Heart left ventricle (tissue), 16 donors: ENCODE data around the gene KANSL1. TPM values are rescaled to one million over a fixed set of nuclear protein-coding genes. Genes with fewer than 3 reads are reported as not detected.

Experiments
- ATAC-seq, 4 donors: fragments of 200-7000 bp; cut with Tn5 transposase; one replicate each; pipeline ENCODE4 v1.9.1; 2020 to 2022; ENCODE audit warnings: moderate library complexity in 4 of 4, mild to moderate bottlenecking in 3 of 4, moderate number of reproducible peaks in 1 of 4
- DNase-seq, 5 donors: peaks; one replicate each; pipeline ENCODE4 v3.0.0-alpha.2; 2020
- H3K27ac ChIP-seq, 12 donors: fragments of 200-600 bp; sonication (generic) in 4 of 12; one replicate each; pipeline versions ENCODE4 v1.5.0 to v1.8.0; 2016 to 2022; ENCODE audit warnings: mild to moderate bottlenecking in 2 of 12
- H3K27me3 ChIP-seq, 9 donors: fragments of 200-600 bp; sonication (generic) in 2 of 9; one replicate each; pipeline versions ENCODE4 v1.5.1 to v1.8.0; 2016 to 2022; ENCODE audit warnings: mild to moderate bottlenecking in 3 of 9
- H3K36me3 ChIP-seq, 9 donors: fragments of 200-600 bp; sonication (generic) in 2 of 9; one replicate each; pipeline versions ENCODE4 v1.5.0 to v1.8.0; 2018 to 2022; ENCODE audit warnings: mild to moderate bottlenecking in 2 of 9
- H3K4me1 ChIP-seq, 12 donors: fragments of 200-600 bp; sonication (generic) in 4 of 12; one replicate each; pipeline versions ENCODE4 v1.5.0 to v1.8.0; 2016 to 2022; ENCODE audit warnings: mild to moderate bottlenecking in 3 of 12
- H3K4me3 ChIP-seq, 12 donors: fragments of 200-600 bp; sonication (generic) in 4 of 12; one replicate each; pipeline versions ENCODE4 v1.5.0 to v1.8.0; 2017 to 2022; ENCODE audit warnings: mild to moderate bottlenecking in 9 of 12, moderate library complexity in 4 of 12
- H3K9me3 ChIP-seq, 12 donors: fragments of 200-600 bp; sonication (generic) in 4 of 12; one replicate each; pipeline versions ENCODE4 v1.5.0 to v1.8.0; 2016 to 2022; ENCODE audit warnings: mild to moderate bottlenecking in 1 of 12
- POLR2A ChIP-seq, 2 donors: fragments of 450-650 bp; IDR thresholded peaks; one replicate each; pipeline ENCODE4 v1.6.1; 2017; ENCODE audit warnings: antibody characterized with exemption in 2 of 2, mild to moderate bottlenecking in 2 of 2, moderate library complexity in 2 of 2
- WGBS, 4 donors: extraction: QIAGEN DNeasy Blood & Tissue Kit in 2 of 4; methylation state at CpG; one replicate each; pipeline versions ENCODE4 v1.1.5 to v1.1.7; 2013 to 2018; 5-methylcytosine and 5-hydroxymethylcytosine counted together
- intact Hi-C, 10 donors: fragments of 100-400 bp; cut with DNase I; formaldehyde crosslinking; loops; one replicate each; pipeline versions ENCODE4 v1.11.1 to v1.14.2; 2022
- polyA plus RNA-seq, 2 donors: library from polyadenylated mRNA; stranded (reverse); fragments of 200-250 nt; gene quantifications; one replicate each; pipeline ENCODE4 v1.2.3, GENCODE V29; 2013
- total RNA-seq, 9 donors: library from RNA; depleted of rRNA in 2 of 9; stranded (reverse); fragments of >200 nt in 2 of 9; fragmentation: NEBNext Ultra II Directional in 3 of 9; extraction: Animal tissue kit (Norgen Biotek cat#: 25700) in 3 of 9; gene quantifications; one replicate each; pipeline versions ENCODE4 v1.1.0 to v1.2.4, GENCODE V29; 2016 to 2023
- TF ChIP-seq, protein P1 (sequence below), 12 donors: fragments of 200-600 bp; sonication (generic) in 4 of 12; IDR thresholded peaks; one replicate each; pipeline versions ENCODE4 v1.5.0 to v1.8.0; 2018 to 2022; ENCODE audit warnings: antibody characterized with exemption in 12 of 12, mild to moderate bottlenecking in 5 of 12
- donor health status: ischemic (EF 13 %, LVEDD 7.1; RV severe dilation, severe dysfunction).
- donor health status: healthy with polysubstance abuse.
- donor health status: DM: no; HTN: yes; CAD: no.
- donor health status: DM: no; HTN: no; CAD: no.
- donor health status: ischemic (EF 25% LVEDD 6.9; RV normal size, moderate dysfunction).
- donor health status: ischemic (EF 25% LVEDD 5.7; RV mildly dilated, moderate dysfunction).
- donor health status: healthy.
- donor health status: DM: yes; HTN: yes; CAD: no.
- donor health status: ischemic (EF 35%, LVEDD 5.7; RV mildly dilated, moderate dysfunction).
- donor health status: nonischemic (EF 11% LVEDD 7.7; RV severe dilation, severe dysfunction).
- donor health status: DM: yes; HTN: yes; CAD: no.
- donor health status: PGD.
- donor health status: ischemic (EF 29% LVEDD 5.4; RV normal size, mild dysfunction).
- donor health status: nonischemic (EF 23%, LVEDD 6.1; RV moderate dilation, normal function).

The KANSL1 gene
- total and polyA plus RNA-seq, 11 donors, result 13.7 to 57.2 (median 28.9) TPM

DNA sequence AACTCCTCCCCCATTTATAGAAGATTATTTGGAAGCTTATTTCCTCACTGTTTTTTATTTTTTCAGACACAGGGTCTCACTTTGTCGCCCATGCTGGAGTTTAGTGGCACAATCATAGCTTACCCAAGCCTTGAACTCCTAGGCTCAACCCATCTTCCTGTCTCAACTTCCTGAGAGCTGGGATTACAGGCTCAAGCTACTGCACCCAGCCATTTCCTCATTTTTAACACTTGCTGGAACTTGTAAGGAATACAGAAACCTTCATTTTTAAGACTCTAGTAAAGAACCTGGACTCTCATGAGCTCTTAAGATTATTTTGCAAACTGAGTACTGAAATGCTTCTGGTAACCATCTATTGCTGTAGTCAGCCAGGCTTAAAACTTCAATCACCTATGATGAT lies 29.9 kb downstream of the KANSL1 start:
- H3K4me3 ChIP-seq, result no peak overlapping the region
- peak in 1 of 4 donors; percentile 55 for ATAC-seq
- H3K9me3 ChIP-seq, result no peaks in the 10 kb centered on the region
- peaks cover 7 to 98% (median 83%) of the 10 kb centered on the region in 12 donors for H3K4me1 ChIP-seq
- 68 to 74% (median 70%) methylated on average over 1 of the region's 1 CpG for WGBS, 4 donors
- TF ChIP-seq POLR2A (IDR thresholded peaks at IDR 0.05), result no peak
- TF ChIP-seq, protein P1, sequence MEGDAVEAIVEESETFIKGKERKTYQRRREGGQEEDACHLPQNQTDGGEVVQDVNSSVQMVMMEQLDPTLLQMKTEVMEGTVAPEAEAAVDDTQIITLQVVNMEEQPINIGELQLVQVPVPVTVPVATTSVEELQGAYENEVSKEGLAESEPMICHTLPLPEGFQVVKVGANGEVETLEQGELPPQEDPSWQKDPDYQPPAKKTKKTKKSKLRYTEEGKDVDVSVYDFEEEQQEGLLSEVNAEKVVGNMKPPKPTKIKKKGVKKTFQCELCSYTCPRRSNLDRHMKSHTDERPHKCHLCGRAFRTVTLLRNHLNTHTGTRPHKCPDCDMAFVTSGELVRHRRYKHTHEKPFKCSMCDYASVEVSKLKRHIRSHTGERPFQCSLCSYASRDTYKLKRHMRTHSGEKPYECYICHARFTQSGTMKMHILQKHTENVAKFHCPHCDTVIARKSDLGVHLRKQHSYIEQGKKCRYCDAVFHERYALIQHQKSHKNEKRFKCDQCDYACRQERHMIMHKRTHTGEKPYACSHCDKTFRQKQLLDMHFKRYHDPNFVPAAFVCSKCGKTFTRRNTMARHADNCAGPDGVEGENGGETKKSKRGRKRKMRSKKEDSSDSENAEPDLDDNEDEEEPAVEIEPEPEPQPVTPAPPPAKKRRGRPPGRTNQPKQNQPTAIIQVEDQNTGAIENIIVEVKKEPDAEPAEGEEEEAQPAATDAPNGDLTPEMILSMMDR (IDR thresholded peaks at IDR 0.05), result no peak
- peak overlapping the region in 1 of 12 donors; percentile 32 for H3K27ac ChIP-seq
- no peak for DNase-seq
- no peaks in the 10 kb centered on the region for H3K27me3 ChIP-seq
- peaks cover 0 to 16% (median 2%) of the 10 kb centered on the region in 9 donors for H3K36me3 ChIP-seq
- intact Hi-C loops, result loop anchor here in 1 of 10 donors (5.0 kb wide), 1 partner anchor 46 kb away; no protein-coding TSS in a partner anchor

DNA sequence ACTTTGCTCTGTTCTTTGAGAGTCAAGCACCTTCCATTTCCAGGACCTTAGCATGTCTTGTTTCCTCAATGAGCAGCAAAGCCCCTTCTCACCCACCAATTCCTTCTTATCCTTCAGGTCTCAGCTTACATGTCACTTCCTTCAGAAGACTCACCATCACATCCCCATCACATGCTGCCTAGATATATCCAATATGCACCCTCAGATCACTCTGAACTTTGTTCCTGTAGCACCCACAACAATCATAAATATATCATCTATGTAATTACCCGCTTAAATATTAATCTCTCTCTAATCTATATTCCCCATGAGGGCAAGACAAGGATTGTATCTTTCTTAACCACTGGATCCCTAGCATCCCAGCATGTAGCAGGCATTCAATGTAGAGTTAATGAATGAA lies 30.4 kb downstream of the KANSL1 start:
- Histone ChIP-seq H3K36me3 (peaks cover 0 to 12% (median 0%) of the 10 kb centered on the region in 9 donors), H3K27me3 (no peaks in the 10 kb centered on the region), H3K4me1 (peaks cover 12 to 99% (median 82%) of the 10 kb centered on the region in 12 donors), H3K9me3 (no peaks in the 10 kb centered on the region), H3K4me3 (no peak overlapping the region), H3K27ac (peak overlapping the region in 1 of 12 donors; percentile 32)
- 0% methylated on average over 1 of the region's 1 CpG for WGBS, 4 donors
- ATAC-seq (no peak), DNase-seq (no peak)
- intact Hi-C loops, result loop anchor here in 1 of 10 donors (5.0 kb wide), 1 partner anchor 46 kb away; no protein-coding TSS in a partner anchor
- TF ChIP-seq, protein P1 (IDR thresholded peaks at IDR 0.05), result no peak
- TF ChIP-seq POLR2A (IDR thresholded peaks at IDR 0.05), result no peak

DNA sequence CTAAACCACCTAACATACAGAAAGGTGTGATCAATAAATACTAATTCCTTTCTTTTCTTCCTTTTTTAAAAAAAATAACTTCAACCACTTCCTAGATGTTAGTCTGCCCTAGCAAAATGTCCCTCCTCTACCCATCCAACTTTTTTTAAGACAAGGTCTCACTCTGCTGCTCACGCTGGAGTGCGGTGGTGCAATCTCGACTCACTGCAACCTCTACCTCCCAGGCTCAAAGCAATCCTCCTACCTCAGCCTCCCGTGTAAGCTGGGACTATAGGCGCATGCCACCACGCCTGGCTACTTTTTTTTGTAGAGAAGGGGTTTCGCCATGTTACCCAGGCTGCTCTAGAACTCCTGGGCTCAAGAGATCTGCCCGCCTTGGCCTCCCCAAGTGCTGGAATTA lies 33.1 kb downstream of the KANSL1 start:
- peaks cover 25 to 100% (median 84%) of the 10 kb centered on the region in 12 donors for H3K4me1 ChIP-seq
- intact Hi-C loops, result loop anchor here in 1 of 10 donors (5.0 kb wide), 1 partner anchor 43 kb away; no protein-coding TSS in a partner anchor
- TF ChIP-seq, protein P1 (IDR thresholded peaks at IDR 0.05), result no peak
- TF ChIP-seq POLR2A (IDR thresholded peaks at IDR 0.05), result no peak
- DNase-seq (no peak), ATAC-seq (no peak)
- H3K9me3 ChIP-seq, result no peaks in the 10 kb centered on the region
- H3K4me3 ChIP-seq, result no peak overlapping the region
- WGBS, 4 donors, result 94 to 97% (median 95%) methylated on average over 8 of the region's 8 CpGs
- no peaks in the 10 kb centered on the region for H3K27me3 ChIP-seq
- peaks cover 0 to 12% (median 0%) of the 10 kb centered on the region in 9 donors for H3K36me3 ChIP-seq
- peak overlapping the region in 1 of 12 donors; percentile 41 for H3K27ac ChIP-seq

DNA sequence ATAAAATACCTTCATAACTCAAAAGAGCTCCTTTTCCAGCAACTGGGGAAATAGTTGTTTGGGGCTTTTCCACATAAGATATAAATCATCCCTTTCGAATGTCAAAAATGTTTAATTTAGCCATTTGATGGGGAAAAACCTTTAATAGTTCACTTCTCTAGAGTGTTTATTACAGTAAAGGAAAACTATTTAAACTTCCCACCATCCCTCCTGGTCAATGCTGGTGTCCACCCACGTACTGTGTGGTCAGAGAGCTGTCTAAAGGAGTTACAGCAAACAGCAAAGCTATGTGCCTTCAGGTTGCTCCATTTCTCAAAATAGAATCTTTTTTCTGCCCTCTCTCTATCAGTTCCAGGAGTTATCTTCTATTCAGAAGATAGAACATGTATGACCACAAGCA lies 33.5 kb downstream of the KANSL1 start:
- Histone ChIP-seq H3K9me3 (no peaks in the 10 kb centered on the region), H3K27me3 (no peaks in the 10 kb centered on the region), H3K4me1 (peaks cover 25 to 100% (median 84%) of the 10 kb centered on the region in 12 donors), H3K36me3 (peaks cover 0 to 9% (median 0%) of the 10 kb centered on the region in 9 donors), H3K4me3 (no peak overlapping the region), H3K27ac (peak overlapping the region in 1 of 12 donors; percentile 41)
- intact Hi-C loops, result loop anchor here in 3 of 10 donors (5.0 kb wide), 2 partner anchors 33 to 42 kb away; partner anchors contain the start of gene KANSL1 (in 2 of the 3)
- peak in 2 of 4 donors; percentile 33 to 35 for ATAC-seq
- no peak for DNase-seq
- TF ChIP-seq, protein P1 (IDR thresholded peaks at IDR 0.05), result no peak
- TF ChIP-seq POLR2A (IDR thresholded peaks at IDR 0.05), result no peak
- WGBS, 4 donors, result 59 to 70% (median 65%) methylated on average over 2 of the region's 2 CpGs
